Stimulated activated CD4-positive, alpha-beta T cell treated with anti-CD3 and anti-CD28 coated beads, Interleukin-1b, Interleukin-23, amount 100 ng/mL, for 4 hours (primary cell): ENCODE results near the gene FUT8.

Experiments used
- DNase-seq, 2 donors: peaks; one replicate each; pipeline ENCODE4 v3.0.0-alpha.2; 2020; ENCODE audit warnings: low read depth in 2 of 2

Gene FUT8

GRCh38 chr14:65495196-65495595 is 82.7 kb downstream of the FUT8 start:
- DNase-seq = no peak

GRCh38 chr14:65496178-65496993 is 83.9 kb downstream of the FUT8 start:
- DNase-seq = no peak

- no peak for DNase-seq
Observed at GRCh38 chr14:65499138-65499537, 86.6 kb downstream of the FUT8 start.

- DNase-seq = no peak
Observed at GRCh38 chr14:65500075-65500474, 87.5 kb downstream of the FUT8 start.

- DNase-seq = no peak
Observed at GRCh38 chr14:65501328-65501727, 88.8 kb downstream of the FUT8 start.

- DNase-seq = no peak
Observed at GRCh38 chr14:65502676-65503124, 90.2 kb downstream of the FUT8 start.

GRCh38 chr14:65503771-65504170 is 91.2 kb downstream of the FUT8 start:
- DNase-seq = no peak

- no peak for DNase-seq
Observed at GRCh38 chr14:65506801-65507200, 94.3 kb downstream of the FUT8 start.

- DNase-seq = no peak
Observed at GRCh38 chr14:65509842-65510241, 97.3 kb downstream of the FUT8 start.

GRCh38 chr14:65513671-65514070 is 101.1 kb downstream of the FUT8 start:
- DNase-seq = no peak

GRCh38 chr14:65517635-65518542 is 105.4 kb downstream of the FUT8 start:
- no peak for DNase-seq

GRCh38 chr14:65528069-65528468 is 115.5 kb downstream of the FUT8 start:
- DNase-seq = no peak

- DNase-seq = no peak
Observed at GRCh38 chr14:65531148-65531547, 118.6 kb downstream of the FUT8 start.

- DNase-seq = no peak
Observed at GRCh38 chr14:65533736-65534404, 121.3 kb downstream of the FUT8 start.

GRCh38 chr14:65536781-65537423 is 124.4 kb downstream of the FUT8 start:
- no peak for DNase-seq

GRCh38 chr14:65548878-65549277 is 136.3 kb downstream of the FUT8 start:
- DNase-seq = no peak

GRCh38 chr14:65549429-65549828 is 136.9 kb downstream of the FUT8 start:
- DNase-seq = no peak

GRCh38 chr14:65550779-65551643 is 138.5 kb downstream of the FUT8 start:
- no peak for DNase-seq

- DNase-seq = no peak
Observed at GRCh38 chr14:65552724-65553123, 140.2 kb downstream of the FUT8 start.

- no peak for DNase-seq
Observed at GRCh38 chr14:65554837-65555236, 142.3 kb downstream of the FUT8 start.

GRCh38 chr14:65555358-65555757 is 142.8 kb downstream of the FUT8 start:
- DNase-seq = no peak
